K562 (cell line): ENCODE data around the gene ZAP70. TPM values are rescaled to one million over a fixed set of nuclear protein-coding genes. Genes with fewer than 3 reads are reported as not detected.

Experiments used
- E2F5 ChIP-seq: sonication (generic); formaldehyde crosslinking; IDR thresholded peaks from 2 replicates; pipeline ENCODE4 v1.8.0; 2022; ENCODE audit warnings: mild to moderate bottlenecking, missing genetic modification reagents
- ESRRA ChIP-seq: fragments of 450-650 bp; IDR thresholded peaks from 2 replicates; pipeline ENCODE4 v1.6.1; 2014; ENCODE audit warnings: low read depth, mild to moderate bottlenecking, moderate library complexity, borderline replicate concordance
- GABPB1 ChIP-seq: sonication (generic); formaldehyde crosslinking; IDR thresholded peaks from 2 replicates; pipeline ENCODE4 v1.8.0; 2022; ENCODE audit warnings: mild to moderate bottlenecking, missing genetic modification reagents
- HOXB6 ChIP-seq: fragments of 250-450 bp; sonication (Bioruptor Pico); IDR thresholded peaks from 2 replicates; pipeline ENCODE4 v1.5.1; 2022; ENCODE audit warnings: mild to moderate bottlenecking, borderline replicate concordance
- MBD2 ChIP-seq: sonication (generic); IDR thresholded peaks from 2 replicates; pipeline ENCODE4 v1.6.1; 2016; ENCODE audit warnings: low read depth, borderline replicate concordance
- MTF1 ChIP-seq: fragments of 250-450 bp; sonication (Bioruptor Pico); IDR thresholded peaks from 2 replicates; pipeline ENCODE4 v1.9.0; 2021; ENCODE audit warnings: moderate library complexity, mild to moderate bottlenecking, inconsistent platforms, borderline replicate concordance
- MYC ChIP-seq, 2 experiments: fragments of 250-450 bp in 1 of 2; sonication (Bioruptor Pico) in 1 of 2; IDR thresholded peaks; 2 replicates each; pipeline versions ENCODE4 v1.5.1 to v1.6.1; 2012 to 2021; ENCODE audit warnings: low read depth in 2 of 2, borderline replicate concordance in 1 of 2, improper control_type of control experiment in 1 of 2, low read length in 1 of 2, mild to moderate bottlenecking in 1 of 2, moderate library complexity in 1 of 2
- NFXL1 ChIP-seq: fragments of 450-650 bp; formaldehyde crosslinking; IDR thresholded peaks from 2 replicates; pipeline ENCODE4 v1.4.0; 2021; ENCODE audit warnings: mild to moderate bottlenecking
- NONO ChIP-seq, 2 experiments: fragments of 200-400 bp in 1 of 2; fragments of 450-650 bp in 1 of 2; formaldehyde crosslinking in 1 of 2; IDR thresholded peaks; 2 replicates each; pipeline ENCODE4 v1.6.1; 2017; ENCODE audit warnings: low read depth in 2 of 2, mild to moderate bottlenecking in 2 of 2, moderate library complexity in 2 of 2, low read length in 1 of 2
- PCBP2 ChIP-seq: fragments of 200-400 bp; formaldehyde crosslinking; IDR thresholded peaks from 2 replicates; pipeline ENCODE4 v1.6.1; 2018; ENCODE audit warnings: low read length, low read depth, mild to moderate bottlenecking, moderate library complexity; ENCODE audit not compliant: poor library complexity, severe bottlenecking
- RFX5 ChIP-seq: IDR thresholded peaks from 2 replicates; pipeline ENCODE4 v1.6.1; 2011; ENCODE audit warnings: low read depth, mild to moderate bottlenecking, improper control_type of control experiment, low read length
- RUNX1 ChIP-seq: sonication (generic); IDR thresholded peaks from 2 replicates; pipeline ENCODE4 v1.6.1; 2016; ENCODE audit warnings: antibody characterized with exemption, low read depth
- ZFP1 ChIP-seq: fragments of 450-650 bp; formaldehyde crosslinking; IDR thresholded peaks from 2 replicates; pipeline ENCODE4 v1.4.0; 2020; ENCODE audit warnings: mild to moderate bottlenecking, mixed read lengths
- ZFP36 ChIP-seq: fragments of 150-350 bp; IDR thresholded peaks from 2 replicates; pipeline ENCODE4 v1.6.1; 2018; ENCODE audit warnings: low read length, low read depth; ENCODE audit not compliant: partially characterized antibody
- ZNF184 ChIP-seq: sonication (generic); formaldehyde crosslinking; IDR thresholded peaks from 2 replicates; pipeline ENCODE4 v1.5.0; 2020; ENCODE audit warnings: missing genetic modification reagents
- ZNF282 ChIP-seq: sonication (generic); formaldehyde crosslinking; IDR thresholded peaks from 2 replicates; pipeline ENCODE4 v1.8.1; 2023; ENCODE audit warnings: missing genetic modification reagents
- ZNF395 ChIP-seq: fragments of 200-800 bp; sonication (Bioruptor generic); IDR thresholded peaks from 2 replicates; pipeline ENCODE4 v1.6.1; 2017; ENCODE audit warnings: missing genetic modification characterization, missing compliant biosample characterization
- ZNF76 ChIP-seq: fragments of 250-450 bp; sonication (Bioruptor Pico); IDR thresholded peaks from 2 replicates; pipeline ENCODE4 v1.4.0; 2020; ENCODE audit warnings: mild to moderate bottlenecking, moderate library complexity, borderline replicate concordance
- ZNF77 ChIP-seq: fragments of 250-450 bp; sonication (Bioruptor Pico); IDR thresholded peaks from 2 replicates; pipeline ENCODE4 v1.5.0; 2020
- polyA plus RNA-seq, 8 experiments: library from polyadenylated mRNA; depleted of rRNA in 4 of 8; stranded (reverse) in 5 of 8; unstranded in 3 of 8; fragments of >200 nt; fragmentation: Nextera tagmentation in 2 of 8; fragmentation: Illumina TruSeq in 1 of 8; extraction: Ambion mirVana in 2 of 8; extraction: Trizol in 1 of 8; gene quantifications; 2 replicates each; pipeline versions ENCODE4 v1.2.1 to v1.2.3, GENCODE V29; 2011 to 2014; ENCODE audit warnings: inconsistent platforms in 1 of 8, missing spikeins in 1 of 8
- total RNA-seq, 7 experiments: library from RNA; depleted of rRNA in 6 of 7; stranded (reverse); fragments of >200 nt in 6 of 7; fragmentation: Illumina TruSeq in 2 of 7; extraction: Trizol in 2 of 7; gene quantifications; 2 replicates each; pipeline versions ENCODE4 v1.2.1 to v1.2.3, GENCODE V29; 2011 to 2021; ENCODE audit warnings: low replicate concordance in 1 of 7
- TF ChIP-seq, protein P1 (sequence below): fragments of 450-650 bp; formaldehyde crosslinking; IDR thresholded peaks from 2 replicates; pipeline ENCODE4 v1.4.0; 2022; ENCODE audit warnings: mild to moderate bottlenecking, moderate library complexity
- TF ChIP-seq, protein P2 (sequence below): fragments of 450-650 bp; IDR thresholded peaks from 2 replicates; pipeline ENCODE4 v1.6.1; 2016
- TF ChIP-seq, protein P3 (sequence below): fragments of 250-450 bp; sonication (Bioruptor Pico); IDR thresholded peaks from 2 replicates; pipeline ENCODE4 v1.4.0; 2020

The ZAP70 gene
- total and polyA plus RNA-seq, 9 of the 15 experiments (the other 6 are each of a cell fraction or from before 2014, with no cell fraction given): 0.06 to 0.80 (median 0.21) TPM; not detected in 1

GRCh38 chr2:97740590-97741182, 27.3 kb downstream of the ZAP70 start (continued):
- TF ChIP-seq, protein P1, sequence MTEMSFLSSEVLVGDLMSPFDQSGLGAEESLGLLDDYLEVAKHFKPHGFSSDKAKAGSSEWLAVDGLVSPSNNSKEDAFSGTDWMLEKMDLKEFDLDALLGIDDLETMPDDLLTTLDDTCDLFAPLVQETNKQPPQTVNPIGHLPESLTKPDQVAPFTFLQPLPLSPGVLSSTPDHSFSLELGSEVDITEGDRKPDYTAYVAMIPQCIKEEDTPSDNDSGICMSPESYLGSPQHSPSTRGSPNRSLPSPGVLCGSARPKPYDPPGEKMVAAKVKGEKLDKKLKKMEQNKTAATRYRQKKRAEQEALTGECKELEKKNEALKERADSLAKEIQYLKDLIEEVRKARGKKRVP (CRISPR knock-in tag): no peak
- no peak for TF ChIP-seq GABPB1
- no peak for TF ChIP-seq RFX5
- TF ChIP-seq RUNX1: no peak
- no peak for TF ChIP-seq PCBP2
- TF ChIP-seq, protein P2, sequence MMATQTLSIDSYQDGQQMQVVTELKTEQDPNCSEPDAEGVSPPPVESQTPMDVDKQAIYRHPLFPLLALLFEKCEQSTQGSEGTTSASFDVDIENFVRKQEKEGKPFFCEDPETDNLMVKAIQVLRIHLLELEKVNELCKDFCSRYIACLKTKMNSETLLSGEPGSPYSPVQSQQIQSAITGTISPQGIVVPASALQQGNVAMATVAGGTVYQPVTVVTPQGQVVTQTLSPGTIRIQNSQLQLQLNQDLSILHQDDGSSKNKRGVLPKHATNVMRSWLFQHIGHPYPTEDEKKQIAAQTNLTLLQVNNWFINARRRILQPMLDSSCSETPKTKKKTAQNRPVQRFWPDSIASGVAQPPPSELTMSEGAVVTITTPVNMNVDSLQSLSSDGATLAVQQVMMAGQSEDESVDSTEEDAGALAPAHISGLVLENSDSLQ: peak; percentile 77
- TF ChIP-seq, protein P3, sequence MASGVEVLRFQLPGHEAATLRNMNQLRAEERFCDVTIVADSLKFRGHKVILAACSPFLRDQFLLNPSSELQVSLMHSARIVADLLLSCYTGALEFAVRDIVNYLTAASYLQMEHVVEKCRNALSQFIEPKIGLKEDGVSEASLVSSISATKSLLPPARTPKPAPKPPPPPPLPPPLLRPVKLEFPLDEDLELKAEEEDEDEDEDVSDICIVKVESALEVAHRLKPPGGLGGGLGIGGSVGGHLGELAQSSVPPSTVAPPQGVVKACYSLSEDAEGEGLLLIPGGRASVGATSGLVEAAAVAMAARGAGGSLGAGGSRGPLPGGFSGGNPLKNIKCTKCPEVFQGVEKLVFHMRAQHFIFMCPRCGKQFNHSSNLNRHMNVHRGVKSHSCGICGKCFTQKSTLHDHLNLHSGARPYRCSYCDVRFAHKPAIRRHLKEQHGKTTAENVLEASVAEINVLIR: no peak
- no peak for TF ChIP-seq MTF1 (CRISPR knock-in tag)
- no peak for TF ChIP-seq ZNF77
- no peak for TF ChIP-seq ZNF395
- TF ChIP-seq ZNF76 (CRISPR knock-in tag): no peak
- TF ChIP-seq ZFP1: no peak
- peak; percentile 52; the same call in 1 of the 2 replicates for TF ChIP-seq ESRRA
- no peak for TF ChIP-seq ZNF184 (CRISPR knock-in tag)
- TF ChIP-seq MYC (IDR thresholded peaks at IDR 0.05; ENCODE audit: low read depth, low read length): peak; percentile 59
- no peak for TF ChIP-seq MYC (CRISPR knock-in tag; IDR thresholded peaks at IDR 0.05; ENCODE audit: borderline replicate concordance, low read depth)
- TF ChIP-seq ZNF282 (CRISPR knock-in tag): no peak
- TF ChIP-seq HOXB6 (CRISPR knock-in tag): no peak
- TF ChIP-seq NONO (IDR thresholded peaks at IDR 0.05; ENCODE audit: low read depth in 2 of 2, low read length in 1 of 2): no peak
- no peak for TF ChIP-seq E2F5
- no peak for TF ChIP-seq NFXL1 (CRISPR knock-in tag)
- TF ChIP-seq MBD2: no peak
- no peak for TF ChIP-seq ZFP36
